Kidney epithelial cell (primary cell): ENCODE results near the gene PARP4. TPM values are rescaled to one million over a fixed set of nuclear protein-coding genes. Genes with fewer than 3 reads are reported as not detected.
"Not testable (repeated sequence)": the region's sequence is repeated elsewhere in the genome, so short reads cannot be mapped to it uniquely, and the experiment has no call there.

Experiments
- DNase-seq: peaks from one replicate; pipeline ENCODE4 v3.0.0-alpha.2; 2010; ENCODE audit warnings: low read depth
- H3K27me3 ChIP-seq: 2 replicates; pipeline ENCODE4 v1.6.0; 2011; ENCODE audit warnings: low read length; ENCODE audit not compliant: control insufficient read depth, insufficient read depth
- H3K36me3 ChIP-seq: 2 replicates; pipeline ENCODE4 v1.5.1; 2011; ENCODE audit warnings: low read length; ENCODE audit not compliant: control insufficient read depth, insufficient read depth
- H3K4me3 ChIP-seq: 2 replicates; pipeline ENCODE4 v1.5.1; 2011; ENCODE audit warnings: low read depth, mild to moderate bottlenecking, control low read depth, low read length
- CTCF ChIP-seq: IDR thresholded peaks from 2 replicates; pipeline ENCODE4 v1.5.1; 2011; ENCODE audit warnings: mild to moderate bottlenecking, moderate library complexity, low read length, control low read depth, inconsistent platforms; ENCODE audit not compliant: insufficient read depth, poor library complexity, severe bottlenecking
- total RNA-seq: library from RNA; depleted of rRNA; stranded (reverse); fragments of >200 nt; gene quantifications from 2 replicates; pipeline ENCODE4 v1.2.3, GENCODE V29; 2015

PARP4 gene
- total RNA-seq, 1 donor from 2014 or later = 54.3 TPM

- no peak for DNase-seq
- H3K27me3 ChIP-seq = no peaks in the 10 kb centered on the region
- TF ChIP-seq CTCF = no peak
Observed at GRCh38 chr13:24396821-24397220, 115.8 kb downstream of the PARP4 start.

GRCh38 chr13:24392972-24393371, 119.6 kb downstream of the PARP4 start:
- Histone ChIP-seq H3K36me3 (no peaks in the 10 kb centered on the region), H3K4me3 (no peak overlapping the region), H3K27me3 (no peaks in the 10 kb centered on the region)
- no peak for DNase-seq
- no peak for TF ChIP-seq CTCF

More at GRCh38 chr13:24396821-24397220, 115.8 kb downstream of the PARP4 start:
- Histone ChIP-seq H3K36me3 (no peaks in the 10 kb centered on the region), H3K4me3 (no peak overlapping the region)

GRCh38 chr13:24391771-24392683, 120.6 kb downstream of the PARP4 start:
- not testable (repeated sequence) for DNase-seq, H3K27me3 ChIP-seq, H3K36me3 ChIP-seq, H3K4me3 ChIP-seq

GRCh38 chr13:24390795-24391194, 121.8 kb downstream of the PARP4 start:
- H3K4me3 ChIP-seq, H3K36me3 ChIP-seq, DNase-seq, H3K27me3 ChIP-seq: not testable (repeated sequence)

- DNase-seq = no peak
- TF ChIP-seq CTCF = no peak
Observed at GRCh38 chr13:24389506-24389905, 123.1 kb downstream of the PARP4 start.

GRCh38 chr13:24388743-24389142, 123.8 kb downstream of the PARP4 start:
- not testable (repeated sequence) for H3K36me3 ChIP-seq, DNase-seq, H3K27me3 ChIP-seq, H3K4me3 ChIP-seq

More at GRCh38 chr13:24389506-24389905, 123.1 kb downstream of the PARP4 start:
- Histone ChIP-seq H3K4me3 (no peak overlapping the region), H3K27me3 (peaks cover 2% of the 10 kb centered on the region), H3K36me3 (no peaks in the 10 kb centered on the region)

- Histone ChIP-seq H3K4me3 (no peak overlapping the region), H3K27me3 (peaks cover 2% of the 10 kb centered on the region), H3K36me3 (no peaks in the 10 kb centered on the region)
- DNase-seq = no peak
- no peak for TF ChIP-seq CTCF
Observed at GRCh38 chr13:24386816-24387708, 125.5 kb downstream of the PARP4 start.
